Measurements from ENCODE around the gene IL21. TPM values are rescaled to one million over a fixed set of nuclear protein-coding genes. Genes with fewer than 3 reads are reported as not detected.

The IL21 gene
- total RNA-seq, 1 experiment from 2014 or later, result not detected

Other genes starting within 250 kb of the IL21 start
- gene ADAD1, start 242.1 kb downstream of the IL21 start, total RNA-seq (2014; rRNA removed; shearing (Covaris generic); ENCODE audit: low replicate concordance), result not detected in 2 replicates
- gene IL2, start 164.3 kb downstream of the IL21 start, total RNA-seq (2014; rRNA removed; shearing (Covaris generic); ENCODE audit: low replicate concordance), result not detected in 2 replicates
- gene BBS12, start 111.6 kb upstream of the IL21 start, total RNA-seq (2014; rRNA removed; shearing (Covaris generic); ENCODE audit: low replicate concordance), result 2.6 and 5.6 TPM in 2 replicates
- 48.5 and 109 TPM in 2 replicates for gene FGF2, start 205.8 kb upstream of the IL21 start, total RNA-seq (2014; rRNA removed; shearing (Covaris generic); ENCODE audit: low replicate concordance)